Chondrocyte (in vitro differentiated cells): ENCODE results near the gene SYNE1. TPM values are rescaled to one million over a fixed set of nuclear protein-coding genes. Genes with fewer than 3 reads are reported as not detected.
"Not testable (repeated sequence)": the region's sequence is repeated elsewhere in the genome, so short reads cannot be mapped to it uniquely, and the experiment has no call there.

Experiments
- DNase-seq: peaks from one replicate; pipeline ENCODE4 v3.0.0; 2021; ENCODE audit warnings: mixed read lengths, low spot score
- H3K27ac Mint-ChIP-seq: one replicate; pipeline ENCODE4 v1.8.0; 2021; ENCODE audit warnings: mild to moderate bottlenecking, moderate library complexity, mixed read lengths; ENCODE audit not compliant: unreplicated experiment
- H3K27me3 Mint-ChIP-seq: 2 replicates; pipeline ENCODE4 v1.8.0; 2021; ENCODE audit warnings: low read depth, mixed read lengths
- H3K36me3 Mint-ChIP-seq: 2 replicates; pipeline ENCODE4 v1.8.0; 2021; ENCODE audit warnings: low read depth, mixed read lengths
- H3K4me1 Mint-ChIP-seq: 2 replicates; pipeline ENCODE4 v1.8.0; 2021; ENCODE audit warnings: low read depth, mild to moderate bottlenecking, mixed read lengths
- H3K4me3 Mint-ChIP-seq: one replicate; pipeline ENCODE4 v1.8.0; 2021; ENCODE audit warnings: mild to moderate bottlenecking, moderate library complexity, mixed read lengths; ENCODE audit not compliant: unreplicated experiment
- H3K9me3 Mint-ChIP-seq: 2 replicates; pipeline ENCODE4 v1.8.0; 2021; ENCODE audit warnings: low read depth, mixed read lengths
- CTCF ChIP-seq: fragments of 200-600 bp; sonication (generic); IDR thresholded peaks from 2 replicates; pipeline ENCODE4 v1.5.0; 2021; ENCODE audit warnings: antibody characterized with exemption, mild to moderate bottlenecking, moderate library complexity
- total RNA-seq: library from RNA; stranded (reverse); gene quantifications from 3 replicates; pipeline ENCODE4 v1.2.1, GENCODE V29; 2021

SYNE1 gene
- total RNA-seq, 1 donor from 2014 or later, result 151 TPM

- H3K36me3 Mint-ChIP-seq, result no peaks in the 10 kb centered on the region
- no peak overlapping the region for H3K4me3 Mint-ChIP-seq
- H3K4me1 Mint-ChIP-seq, result no peaks in the 10 kb centered on the region
- H3K27me3 Mint-ChIP-seq, result peaks cover 9% of the 10 kb centered on the region
- H3K9me3 Mint-ChIP-seq, result no peaks in the 10 kb centered on the region
- no peak for TF ChIP-seq CTCF
- H3K27ac Mint-ChIP-seq, result no peak overlapping the region
- DNase-seq, result no peak
Observed at GRCh38 chr6:152532556-152533422, 104.4 kb downstream of the SYNE1 start.

- H3K4me3 Mint-ChIP-seq, result no peak overlapping the region
- no peaks in the 10 kb centered on the region for H3K9me3 Mint-ChIP-seq
- no peaks in the 10 kb centered on the region for H3K36me3 Mint-ChIP-seq
- no peaks in the 10 kb centered on the region for H3K4me1 Mint-ChIP-seq
- H3K27me3 Mint-ChIP-seq, result peaks cover 7% of the 10 kb centered on the region
- H3K27ac Mint-ChIP-seq, result no peak overlapping the region
- no peak for DNase-seq
- no peak for TF ChIP-seq CTCF
Observed at GRCh38 chr6:152531659-152532058, 105.5 kb downstream of the SYNE1 start.

- Mint-ChIP-seq H3K4me1 (no peaks in the 10 kb centered on the region), H3K27me3 (peaks cover 15% of the 10 kb centered on the region), H3K4me3 (no peak overlapping the region), H3K36me3 (no peaks in the 10 kb centered on the region), H3K27ac (no peak overlapping the region), H3K9me3 (no peaks in the 10 kb centered on the region)
- no peak for TF ChIP-seq CTCF
- no peak for DNase-seq
Observed at GRCh38 chr6:152529369-152529768, 107.8 kb downstream of the SYNE1 start.

GRCh38 chr6:152514120-152514519 is 123.0 kb downstream of the SYNE1 start:
- H3K4me1 Mint-ChIP-seq, H3K4me3 Mint-ChIP-seq, H3K27me3 Mint-ChIP-seq, H3K9me3 Mint-ChIP-seq, H3K36me3 Mint-ChIP-seq, H3K27ac Mint-ChIP-seq, DNase-seq: not testable (repeated sequence)

- H3K36me3 Mint-ChIP-seq, result no peaks in the 10 kb centered on the region
- no peaks in the 10 kb centered on the region for H3K9me3 Mint-ChIP-seq
- H3K4me1 Mint-ChIP-seq, result no peaks in the 10 kb centered on the region
- H3K27ac Mint-ChIP-seq, result no peak overlapping the region
- no peak for TF ChIP-seq CTCF
- H3K4me3 Mint-ChIP-seq, result no peak overlapping the region
- H3K27me3 Mint-ChIP-seq, result no peaks in the 10 kb centered on the region
- no peak for DNase-seq
Observed at GRCh38 chr6:152509916-152510315, 127.2 kb downstream of the SYNE1 start.

- no peak for TF ChIP-seq CTCF
- DNase-seq, result no peak
- no peak overlapping the region for H3K27ac Mint-ChIP-seq
- H3K36me3 Mint-ChIP-seq, result no peaks in the 10 kb centered on the region
- H3K9me3 Mint-ChIP-seq, result no peaks in the 10 kb centered on the region
- H3K27me3 Mint-ChIP-seq, result no peaks in the 10 kb centered on the region
- no peaks in the 10 kb centered on the region for H3K4me1 Mint-ChIP-seq
- H3K4me3 Mint-ChIP-seq, result no peak overlapping the region
Observed at GRCh38 chr6:152508477-152508876, 128.7 kb downstream of the SYNE1 start.
